HG03108 (cell line): ENCODE results near the gene IL10RB.

Experiments used
- ATAC-seq: cut with Tn5 transposase; IDR thresholded peaks from one replicate; pipeline ENCODE4 v1.9.1; 2021; ENCODE audit warnings: moderate library complexity; ENCODE audit not compliant: unreplicated experiment

The IL10RB gene

DNA sequence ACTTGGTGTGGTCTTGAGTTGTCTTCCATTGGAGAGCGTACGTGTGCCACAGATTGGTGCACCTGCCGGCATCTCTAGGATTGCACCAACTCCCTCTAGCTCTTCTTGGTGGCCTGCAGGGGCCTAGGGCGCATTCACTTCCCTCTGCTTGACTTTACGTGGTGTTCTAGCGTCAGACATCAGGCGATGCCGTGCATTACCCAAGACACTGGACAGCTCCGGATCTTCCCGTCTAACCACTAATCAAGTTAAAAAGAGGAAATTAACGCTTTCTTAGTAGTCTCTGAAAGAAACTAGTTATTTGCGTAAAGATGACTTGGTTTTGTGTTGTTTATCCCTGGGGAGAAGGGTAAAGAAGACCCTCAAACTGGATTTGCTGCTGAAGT, 510 bp upstream of the IL10RB start:
- peak; percentile 22 for ATAC-seq

DNA sequence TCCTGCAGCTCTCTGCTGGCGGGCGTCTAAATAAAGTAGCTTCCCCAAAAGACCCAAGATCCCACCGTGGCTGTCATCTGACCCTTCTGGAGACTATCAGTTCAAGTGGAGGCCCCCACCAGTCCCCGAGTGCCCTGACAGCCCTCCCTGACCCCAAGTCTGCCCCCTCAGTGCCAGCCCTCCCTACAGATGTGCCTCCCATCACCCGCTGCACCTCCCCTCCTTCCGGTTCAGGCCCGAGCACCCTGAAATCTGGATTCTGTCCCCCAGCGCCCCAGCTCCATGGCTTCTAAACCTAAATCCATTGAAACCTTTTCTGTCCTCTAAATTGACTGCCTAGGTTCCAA, 595 bp downstream of the IL10RB start:
- peak; percentile 1 for ATAC-seq

DNA sequence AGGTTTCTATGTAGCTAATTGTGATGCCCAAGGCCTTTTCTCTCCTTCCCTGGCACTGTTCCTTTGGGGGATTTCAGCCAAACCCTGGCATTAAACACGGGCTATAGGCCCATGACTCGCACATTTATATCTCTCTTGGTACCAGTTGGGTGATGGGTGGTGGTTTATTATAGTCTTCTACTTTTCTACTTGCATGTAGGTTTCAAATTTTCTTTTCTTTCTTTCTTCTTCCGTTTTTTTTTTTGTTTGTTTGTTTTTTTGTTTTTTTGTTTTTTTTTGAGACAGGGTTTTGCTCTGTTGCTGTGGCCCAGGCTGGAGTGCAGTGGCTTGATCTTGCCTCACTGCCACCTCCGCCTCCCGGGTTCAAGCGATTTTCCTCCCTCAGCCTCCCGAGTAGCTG, 1.1 kb downstream of the IL10RB start:
- no peak for ATAC-seq

DNA sequence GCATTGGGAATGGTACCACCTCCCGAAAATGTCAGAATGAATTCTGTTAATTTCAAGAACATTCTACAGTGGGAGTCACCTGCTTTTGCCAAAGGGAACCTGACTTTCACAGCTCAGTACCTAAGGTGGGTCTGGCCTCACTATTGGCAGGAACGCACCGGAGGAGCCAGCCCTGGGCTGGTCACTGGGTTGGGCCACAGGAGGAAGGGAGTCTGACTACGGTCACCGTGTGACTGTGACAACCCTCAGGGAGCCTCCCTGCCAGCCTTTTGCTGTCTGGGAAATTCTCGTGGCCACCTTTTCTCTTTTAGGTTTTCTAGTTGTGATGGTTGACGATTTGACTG, 2.2 kb downstream of the IL10RB start:
- peak; percentile 13 for ATAC-seq

DNA sequence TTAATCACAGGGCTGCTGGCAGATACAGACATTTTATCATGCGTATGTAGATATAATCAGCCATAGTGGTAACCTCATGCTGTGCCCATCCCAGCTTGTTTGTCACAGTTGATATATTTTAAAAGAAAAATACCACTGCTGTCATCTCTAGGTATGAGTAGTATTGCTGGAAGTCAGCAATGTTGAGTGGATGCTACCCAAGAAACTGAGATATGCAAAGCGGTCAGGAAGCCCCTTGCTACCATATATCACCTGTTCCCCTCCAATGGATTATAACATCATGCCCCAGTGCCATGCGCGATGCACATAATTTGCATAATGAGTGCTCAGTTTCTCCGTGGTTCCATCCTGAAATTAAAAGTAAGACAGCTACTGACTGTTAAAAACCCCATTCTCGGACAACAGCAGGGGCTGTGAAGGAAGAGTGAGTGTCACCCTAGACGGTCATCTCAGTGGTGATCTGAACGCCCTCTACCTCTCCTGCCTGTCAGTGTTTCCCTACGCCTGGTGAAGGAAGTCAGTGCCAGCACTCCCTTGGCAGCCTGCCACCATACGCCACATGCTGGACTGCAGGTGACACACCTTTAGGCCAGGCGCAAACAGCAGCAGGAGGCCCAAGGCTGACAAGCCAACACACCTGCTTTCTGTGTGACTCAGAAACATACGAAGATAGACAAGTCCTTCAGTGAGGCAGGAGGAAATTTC, 2.7 kb downstream of the IL10RB start:
- ATAC-seq, result peak; percentile 58

DNA sequence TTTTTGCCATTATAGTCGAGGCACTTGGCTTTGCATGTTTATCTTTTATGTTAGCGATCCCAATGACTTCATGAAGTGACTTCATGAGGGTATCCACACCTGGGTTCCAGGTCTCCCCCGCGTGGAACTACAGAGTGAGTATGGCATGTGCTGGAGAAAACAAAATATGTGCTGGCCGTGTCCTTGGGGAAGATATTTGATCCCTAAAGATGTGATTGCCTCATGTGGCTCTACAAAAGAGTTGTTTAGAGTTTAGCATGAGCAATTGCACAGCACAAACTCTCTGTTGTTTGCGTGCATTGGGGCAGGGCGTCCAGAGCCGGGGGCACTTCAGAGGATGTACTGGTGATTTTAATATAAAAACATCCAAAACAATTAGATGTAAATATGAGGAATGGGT, 4.8 kb downstream of the IL10RB start:
- no peak for ATAC-seq

DNA sequence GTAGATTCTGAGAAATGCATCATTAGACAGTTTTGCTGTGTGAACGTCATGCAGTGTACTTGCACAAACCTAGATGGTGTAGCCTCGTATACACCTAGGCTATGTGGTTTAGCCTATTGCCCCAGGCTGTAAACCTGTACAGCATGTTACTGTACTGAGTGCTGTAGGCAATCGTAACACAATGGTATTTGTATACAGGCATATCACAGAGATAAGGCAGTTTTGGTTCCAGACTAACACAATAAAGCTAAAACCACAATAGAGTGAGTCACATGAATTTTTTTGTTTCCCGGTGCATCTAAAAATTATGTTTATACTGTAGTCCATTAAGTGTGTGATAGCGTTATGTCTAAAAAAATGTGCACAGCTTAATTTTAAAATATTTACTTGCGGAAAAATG, 6.9 kb downstream of the IL10RB start:
- no peak for ATAC-seq

DNA sequence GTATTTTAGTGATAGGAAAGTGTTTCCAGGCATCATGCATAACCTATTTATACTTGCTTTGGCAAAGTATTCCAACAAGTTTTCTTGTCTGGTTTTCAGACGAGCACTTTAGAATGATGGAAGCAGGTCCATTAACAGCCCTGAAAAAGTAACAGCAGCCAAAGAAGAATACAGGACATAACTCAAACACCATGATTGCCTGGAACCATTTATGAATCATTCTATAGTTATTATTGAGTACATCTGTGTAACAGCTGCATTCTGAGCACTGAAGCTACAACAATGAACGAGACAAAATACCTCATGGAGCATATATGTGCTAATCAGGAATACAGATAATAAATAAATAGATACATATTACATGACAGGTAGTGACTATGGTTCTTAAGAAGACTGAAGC, 12.6 kb downstream of the IL10RB start:
- ATAC-seq, result no peak

DNA sequence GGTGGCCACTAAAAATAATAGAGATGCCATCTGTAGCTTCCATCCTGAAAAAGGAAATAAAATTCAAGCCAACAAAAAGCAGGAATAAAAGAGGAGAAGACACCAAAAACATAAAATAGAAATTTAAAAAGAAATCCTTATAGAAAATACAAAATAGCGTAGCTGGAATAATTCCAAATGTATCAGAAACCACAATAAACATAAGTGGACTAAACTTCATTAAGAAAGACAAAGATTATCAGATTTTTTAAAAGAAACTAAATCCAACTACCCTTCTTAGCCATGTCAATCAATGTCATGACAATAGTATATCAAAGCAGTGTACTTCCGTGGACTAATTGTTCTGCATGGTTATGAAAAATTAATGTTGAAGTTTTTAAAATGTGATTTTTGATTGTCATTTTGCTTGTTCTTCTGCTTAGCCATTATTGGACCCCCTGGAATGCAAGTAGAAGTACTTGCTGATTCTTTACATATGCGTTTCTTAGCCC, 13.2 kb downstream of the IL10RB start:
- ATAC-seq, result no peak

DNA sequence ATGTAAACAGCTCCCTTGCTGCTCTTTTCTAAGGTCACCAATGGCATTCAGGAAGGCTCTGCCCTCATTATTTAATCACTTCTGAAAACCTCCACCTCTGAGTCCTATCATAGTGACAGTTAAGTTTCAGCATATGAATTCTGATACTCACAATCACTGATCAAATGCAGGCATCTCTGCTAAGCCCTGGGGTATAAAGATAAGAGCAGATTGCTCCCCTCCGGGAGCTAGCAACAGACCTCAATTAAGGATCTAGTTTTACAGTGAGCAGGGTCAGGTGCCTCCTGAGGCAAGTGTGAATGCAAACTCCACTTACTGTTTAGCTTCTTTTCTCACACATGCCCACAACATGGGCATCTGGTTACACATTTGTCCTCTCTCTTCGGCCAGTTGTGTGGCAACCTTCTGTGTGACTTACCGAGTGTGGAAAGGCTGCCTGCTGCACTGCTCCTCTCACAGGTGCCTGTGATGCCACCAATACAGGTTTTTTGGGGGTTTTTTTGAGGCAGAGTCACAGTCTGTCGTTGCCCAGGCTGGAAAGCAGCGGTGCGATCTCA, 15.0 kb downstream of the IL10RB start:
- no peak for ATAC-seq

DNA sequence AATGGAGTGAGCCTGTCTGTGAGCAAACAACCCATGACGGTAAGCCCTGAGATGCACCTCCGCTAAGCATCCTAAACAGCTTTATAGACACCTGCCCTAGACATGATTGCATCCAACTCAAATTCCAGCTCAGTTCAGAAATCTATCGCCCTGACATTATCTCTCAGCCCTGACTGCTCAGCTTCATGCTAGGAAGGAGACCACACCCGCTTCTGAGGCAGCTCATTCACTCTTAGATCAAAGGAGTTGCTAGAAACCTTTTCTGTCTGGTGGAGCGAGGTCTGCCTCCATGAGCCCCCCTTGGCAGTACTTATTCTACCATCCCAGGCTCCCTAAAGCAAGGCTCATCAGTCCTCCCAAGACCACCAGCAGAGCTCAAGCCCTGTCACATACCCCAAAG, 17.0 kb downstream of the IL10RB start:
- no peak for ATAC-seq

DNA sequence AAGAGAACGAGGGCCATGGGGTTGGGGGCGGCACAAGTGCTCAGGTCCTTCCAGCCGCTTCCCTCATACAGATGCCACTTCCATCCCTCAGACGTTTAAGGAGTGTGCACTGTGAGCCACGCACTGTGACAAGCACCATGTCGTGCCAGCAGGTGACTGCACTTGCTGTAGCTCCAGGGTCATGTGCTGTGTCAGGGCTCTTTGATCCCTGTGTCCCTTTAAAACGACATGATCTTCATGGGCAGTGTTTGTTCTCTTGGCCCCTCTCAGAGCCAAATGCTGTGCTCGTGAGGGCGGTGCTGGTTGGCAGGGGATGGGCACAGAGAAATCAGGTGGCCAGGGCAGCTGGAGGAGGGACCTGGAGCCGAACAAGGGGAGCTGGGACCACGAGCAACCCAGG, 19.9 kb downstream of the IL10RB start:
- no peak for ATAC-seq

DNA sequence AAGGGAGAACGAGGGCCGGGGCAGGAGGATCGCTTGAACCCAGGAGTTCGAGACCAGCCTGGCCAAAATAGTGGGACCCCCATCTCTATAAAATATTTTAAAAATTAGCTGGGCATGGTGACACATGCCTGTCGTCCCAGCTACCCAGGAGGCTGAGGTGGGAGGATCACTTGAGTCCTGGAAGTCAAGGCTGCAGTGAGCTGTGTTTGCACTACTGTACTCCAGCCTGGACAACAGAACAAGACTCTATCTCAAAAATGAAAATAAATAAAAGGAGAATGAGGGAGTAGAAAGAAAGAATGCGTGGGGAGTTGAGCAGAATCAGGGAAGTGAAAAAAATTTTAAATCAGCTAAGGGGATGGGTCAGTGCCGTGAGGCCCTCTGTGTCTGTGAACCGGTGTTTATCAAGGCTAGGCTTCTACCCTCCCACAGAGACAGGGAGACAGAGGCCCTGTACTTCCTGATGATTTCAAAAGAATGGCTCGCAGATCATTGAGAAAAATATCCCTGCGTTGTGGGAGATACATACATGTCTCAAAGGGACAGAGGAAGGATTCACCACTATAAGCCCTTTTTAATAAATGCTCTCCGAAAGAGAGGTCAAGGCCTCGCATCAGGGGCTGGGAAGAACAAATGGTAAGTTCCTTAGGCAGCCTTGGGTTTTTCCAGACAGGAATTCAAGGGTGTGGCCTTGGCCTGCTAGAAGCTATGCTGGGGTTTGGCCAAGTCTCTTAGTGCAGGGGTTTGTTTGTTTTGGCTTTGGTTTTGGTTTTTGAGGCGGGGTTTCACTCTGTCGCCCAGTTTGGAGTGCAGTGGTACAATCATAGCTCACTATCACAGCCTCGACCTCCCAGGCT, 20.7 kb downstream of the IL10RB start:
- no peak for ATAC-seq

DNA sequence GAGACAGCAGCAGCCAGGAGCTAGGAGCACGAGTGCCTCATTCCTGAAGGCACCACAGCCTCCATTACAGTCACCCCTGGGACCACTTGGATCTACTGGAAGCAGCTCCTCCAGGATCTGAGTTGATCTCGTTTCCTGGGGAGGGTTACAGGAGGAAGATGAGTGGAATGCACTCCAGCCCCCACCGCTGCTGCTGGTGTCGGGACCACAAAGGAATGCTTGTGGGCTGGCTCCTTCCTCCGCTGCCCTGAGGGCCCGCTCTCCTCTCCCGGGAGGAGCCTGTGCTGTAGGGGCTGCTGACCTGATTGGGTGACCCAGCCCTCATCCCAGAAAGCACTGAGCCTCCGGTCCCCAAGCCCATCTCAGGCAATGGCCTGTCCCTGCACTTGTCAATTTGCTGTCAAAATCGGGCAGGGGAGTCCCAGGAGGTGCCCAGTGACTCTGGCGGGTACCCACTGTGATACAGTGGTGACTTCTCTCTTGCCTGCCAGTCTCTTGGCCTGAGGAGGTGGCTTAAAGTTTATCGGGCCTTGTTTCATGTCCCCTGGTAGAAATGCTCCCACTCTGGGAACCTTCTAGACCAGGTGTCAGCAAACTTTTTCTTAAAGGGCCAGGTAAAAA, 23.1 kb downstream of the IL10RB start:
- no peak for ATAC-seq

DNA sequence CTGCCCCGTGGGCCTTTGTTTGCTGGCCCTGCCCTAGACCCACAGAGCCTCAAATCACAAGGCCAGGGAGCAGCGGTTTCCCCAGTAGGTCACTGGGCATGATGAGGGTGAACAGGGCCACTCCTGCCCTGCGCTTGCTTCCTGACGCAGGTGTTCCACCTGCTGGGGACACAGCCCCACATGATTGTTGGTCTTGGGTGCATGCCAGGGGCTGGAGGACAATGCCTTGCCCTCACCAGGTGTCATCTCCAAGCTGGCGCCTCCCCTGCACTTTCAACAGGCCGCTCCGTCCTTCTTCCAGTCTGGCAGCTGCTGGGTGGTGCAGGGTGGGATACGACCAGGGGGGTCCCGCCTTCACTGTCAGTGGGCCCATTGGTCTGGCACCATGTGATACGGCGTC, 24.3 kb downstream of the IL10RB start:
- ATAC-seq, result no peak

DNA sequence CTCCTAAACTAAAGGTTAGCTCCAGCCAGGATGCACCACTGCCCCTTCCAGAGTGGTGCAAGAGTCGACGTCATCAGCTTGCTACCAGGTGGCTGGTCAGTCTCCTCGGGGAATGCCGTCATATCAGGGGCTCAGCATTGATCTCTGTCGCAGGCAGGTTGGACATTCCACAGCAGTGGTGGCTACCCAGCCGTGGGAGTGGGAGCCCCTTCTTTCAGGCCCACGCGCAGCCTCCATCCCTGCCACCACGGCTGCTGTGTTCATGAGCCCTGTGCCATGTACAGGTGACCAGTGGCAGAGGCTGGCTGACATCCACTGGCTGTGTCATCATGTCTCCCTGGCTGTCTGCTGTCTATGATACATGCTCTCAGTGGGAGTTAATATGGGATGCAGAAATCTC, 25.5 kb downstream of the IL10RB start:
- ATAC-seq, result no peak

DNA sequence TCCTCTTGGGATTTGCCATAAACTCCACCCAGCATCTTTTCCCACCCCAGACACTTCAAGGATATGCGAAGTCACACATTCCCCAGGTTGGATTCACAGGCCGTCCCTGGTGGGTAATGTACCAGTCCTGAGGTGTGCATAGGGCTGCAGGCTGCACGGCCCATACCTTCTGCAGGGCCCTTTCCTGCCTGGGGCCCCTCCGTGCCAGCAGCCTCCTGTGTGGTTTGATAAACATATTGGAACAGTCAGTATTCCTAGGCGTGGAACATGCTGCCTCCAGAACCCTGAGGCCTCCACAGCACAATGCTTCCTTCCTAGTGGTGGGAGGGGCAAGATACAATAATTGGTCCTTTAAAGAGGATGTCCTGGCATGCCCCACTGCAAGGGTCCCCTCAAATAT, 26.6 kb downstream of the IL10RB start:
- no peak for ATAC-seq

DNA sequence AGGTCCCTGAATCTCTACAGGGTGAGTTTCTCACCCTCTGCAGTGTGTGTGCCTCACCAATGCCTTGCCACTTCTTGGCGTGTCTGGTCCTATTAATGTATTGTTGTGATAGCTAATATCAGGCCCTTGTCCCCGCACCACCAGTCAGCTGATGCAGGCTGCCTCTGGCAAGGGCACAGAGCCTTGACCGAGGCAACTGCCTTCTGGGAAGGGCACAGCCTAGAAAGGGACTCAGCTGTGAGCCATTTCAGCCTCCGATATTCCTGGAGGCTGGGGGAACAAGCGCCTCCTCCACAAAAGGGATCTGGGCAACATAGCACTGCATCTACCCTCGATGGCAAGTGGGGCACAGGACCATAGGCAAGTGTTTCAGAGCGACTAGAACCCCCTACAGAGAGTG, 27.0 kb downstream of the IL10RB start:
- no peak for ATAC-seq

DNA sequence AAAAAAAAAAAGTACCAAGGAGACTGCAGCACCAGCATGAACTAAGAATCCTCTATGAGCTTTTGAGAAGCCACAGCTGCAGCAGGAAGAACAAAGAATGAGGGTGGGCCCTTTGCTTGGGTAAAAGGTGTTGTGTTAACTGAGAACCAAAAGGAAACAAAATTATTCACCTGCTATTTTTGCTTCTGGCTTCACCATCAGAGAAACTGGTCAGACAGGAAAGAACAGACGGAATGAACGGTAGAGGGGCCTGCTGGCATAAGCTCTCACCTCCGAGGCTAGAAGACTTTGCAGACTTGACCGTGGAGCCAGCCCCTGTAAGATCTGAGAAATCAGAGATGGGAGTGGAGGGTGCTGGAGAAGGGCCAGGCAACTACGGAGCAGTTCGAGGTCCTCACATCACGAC, 27.6 kb downstream of the IL10RB start:
- ATAC-seq, result no peak

DNA sequence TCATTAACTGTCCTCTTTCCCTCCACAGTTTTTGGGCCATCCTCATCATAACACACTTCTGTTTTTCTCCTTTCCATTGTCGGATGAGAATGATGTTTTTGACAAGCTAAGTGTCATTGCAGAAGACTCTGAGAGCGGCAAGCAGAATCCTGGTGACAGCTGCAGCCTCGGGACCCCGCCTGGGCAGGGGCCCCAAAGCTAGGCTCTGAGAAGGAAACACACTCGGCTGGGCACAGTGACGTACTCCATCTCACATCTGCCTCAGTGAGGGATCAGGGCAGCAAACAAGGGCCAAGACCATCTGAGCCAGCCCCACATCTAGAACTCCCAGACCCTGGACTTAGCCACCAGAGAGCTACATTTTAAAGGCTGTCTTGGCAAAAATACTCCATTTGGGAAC, 30.0 kb downstream of the IL10RB start:
- ATAC-seq, result no peak

DNA sequence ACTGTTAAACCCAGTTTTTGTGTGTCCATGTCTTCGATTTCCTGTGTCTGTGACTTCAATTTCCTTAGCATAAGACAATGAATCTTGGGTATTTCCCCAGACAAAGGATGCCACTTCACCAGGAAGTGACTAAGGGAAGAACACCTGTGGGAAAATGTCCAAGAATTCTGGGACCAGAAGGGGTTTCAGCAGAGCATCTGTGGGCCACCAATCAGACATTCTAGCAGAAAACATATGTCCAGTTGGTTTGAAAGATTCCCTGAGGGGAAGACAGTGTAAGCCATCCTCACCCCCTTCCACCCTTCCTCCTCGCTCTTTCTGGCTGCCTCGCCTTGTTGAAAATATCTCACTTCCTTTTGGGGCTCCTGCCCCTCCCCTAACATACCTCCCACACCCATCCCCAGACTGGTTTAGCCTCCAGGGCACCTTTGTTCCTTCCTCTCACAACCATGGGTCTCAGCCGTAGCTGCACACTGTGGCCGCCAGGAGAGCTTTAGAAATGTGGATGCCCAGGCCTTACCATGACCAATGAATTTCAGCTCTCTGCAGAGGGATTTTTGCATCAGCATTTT, 33.1 kb downstream of the IL10RB start:
- no peak for ATAC-seq
